Vagina (tissue), 2 donors: ENCODE results near the gene DNASE1L3. TPM values are rescaled to one million over a fixed set of nuclear protein-coding genes. Genes with fewer than 3 reads are reported as not detected.
A peak's percentile ranks its signal among the peaks of the same experiment; 100 is the strongest.

Experiments used
- DNase-seq, 2 donors: peaks; one replicate each; pipeline ENCODE4 v3.0.0-alpha.2; 2017; ENCODE audit errors: extremely low spot score in 2 of 2
- H3K27ac ChIP-seq: fragments of 200-600 bp; sonication (generic); one replicate; pipeline ENCODE4 v1.5.1; 2019
- H3K27me3 ChIP-seq: fragments of 200-600 bp; sonication (generic); one replicate; pipeline ENCODE4 v1.5.1; 2019
- H3K36me3 ChIP-seq, 2 donors: fragments of 200-600 bp; sonication (generic); one replicate each; pipeline ENCODE4 v1.5.1; 2017 to 2019
- H3K4me1 ChIP-seq: fragments of 200-600 bp; sonication (generic); one replicate; pipeline ENCODE4 v1.5.1; 2019
- H3K4me3 ChIP-seq, 2 donors: fragments of 200-600 bp; sonication (generic); 1 replicate in 1 of 2; 2 replicates in 1 of 2; pipeline ENCODE4 v1.5.1; 2016 to 2019
- H3K9me3 ChIP-seq: fragments of 200-600 bp; sonication (generic); one replicate; pipeline ENCODE4 v1.5.1; 2019
- POLR2A ChIP-seq, 2 donors: fragments of 450-650 bp; IDR thresholded peaks; one replicate each; pipeline ENCODE4 v1.6.1; 2017; ENCODE audit warnings: antibody characterized with exemption in 2 of 2, mild to moderate bottlenecking in 2 of 2, moderate library complexity in 2 of 2
- POLR2AphosphoS5 ChIP-seq, 2 donors: sonication (generic); formaldehyde crosslinking; IDR thresholded peaks; one replicate each; pipeline ENCODE4 v1.9.0; 2017; ENCODE audit warnings: antibody characterized with exemption in 2 of 2, mild to moderate bottlenecking in 2 of 2, low read depth in 1 of 2; ENCODE audit not compliant: insufficient read depth in 1 of 2
- intact Hi-C: fragments of 100-400 bp; cut with DNase I; formaldehyde crosslinking; loops from one replicate; pipeline ENCODE4 v1.15.1; 2023
- total RNA-seq: library from RNA; depleted of rRNA; stranded (reverse); fragments of >200 nt; gene quantifications from one replicate; pipeline ENCODE4 v1.2.3, GENCODE V29; 2016
- TF ChIP-seq, protein P1 (sequence below), 3 experiments: fragments of 450-650 bp in 2 of 3; fragments of 200-600 bp in 1 of 3; sonication (generic) in 1 of 3; IDR thresholded peaks; one replicate each; pipeline ENCODE4 v1.5.1; 2017 to 2019; ENCODE audit warnings: antibody characterized with exemption in 3 of 3, mild to moderate bottlenecking in 2 of 3, moderate library complexity in 2 of 3

The DNASE1L3 gene
- total RNA-seq, 1 donor from 2014 or later: 13.3 TPM

DNA sequence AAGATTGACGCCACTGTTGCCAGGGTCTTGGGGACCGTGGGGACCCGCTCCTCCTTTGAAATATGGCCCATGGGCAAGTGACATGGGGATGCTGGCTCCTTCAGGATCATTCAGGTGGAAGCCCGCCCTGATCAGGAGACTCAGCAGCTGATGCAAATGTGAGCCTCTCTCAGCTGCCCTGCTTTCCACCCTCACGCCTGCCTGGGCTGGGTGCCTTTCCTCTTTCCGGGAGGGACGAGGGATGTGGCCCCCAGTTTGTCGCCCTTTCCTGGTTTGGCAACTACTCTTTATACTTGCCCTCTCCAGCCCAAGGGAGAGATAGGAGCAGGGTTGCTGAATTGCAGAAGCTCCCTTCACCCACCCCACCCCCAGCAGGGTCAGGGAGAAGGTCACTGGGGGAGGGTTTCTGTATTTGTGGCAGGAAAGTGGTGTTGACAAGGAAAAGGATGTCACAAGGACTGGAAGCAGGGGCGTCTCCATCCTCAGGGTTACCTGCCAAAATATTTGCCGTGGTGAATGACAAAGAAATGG is 21.8 kb downstream of the DNASE1L3 start:
- Histone ChIP-seq H3K4me1 (peaks cover 8% of the 10 kb centered on the region), H3K36me3 (no peaks in the 10 kb centered on the region), H3K9me3 (no peaks in the 10 kb centered on the region), H3K27me3 (no peaks in the 10 kb centered on the region), H3K4me3 (no peak overlapping the region), H3K27ac (peak overlapping the region; percentile 28)
- intact Hi-C loops: loop anchor here (5.0 to 10.0 kb wide), 2 partner anchors 113 to 226 kb away; no protein-coding TSS in a partner anchor
- DNase-seq: no peak
- TF ChIP-seq POLR2A (IDR thresholded peaks at IDR 0.05): no peak
- TF ChIP-seq POLR2AphosphoS5 (IDR thresholded peaks at IDR 0.05; ENCODE audit: insufficient read depth in 1 of 2, low read depth in 1 of 2): peak in 1 of 2 donors; percentile 71
- TF ChIP-seq, protein P1, sequence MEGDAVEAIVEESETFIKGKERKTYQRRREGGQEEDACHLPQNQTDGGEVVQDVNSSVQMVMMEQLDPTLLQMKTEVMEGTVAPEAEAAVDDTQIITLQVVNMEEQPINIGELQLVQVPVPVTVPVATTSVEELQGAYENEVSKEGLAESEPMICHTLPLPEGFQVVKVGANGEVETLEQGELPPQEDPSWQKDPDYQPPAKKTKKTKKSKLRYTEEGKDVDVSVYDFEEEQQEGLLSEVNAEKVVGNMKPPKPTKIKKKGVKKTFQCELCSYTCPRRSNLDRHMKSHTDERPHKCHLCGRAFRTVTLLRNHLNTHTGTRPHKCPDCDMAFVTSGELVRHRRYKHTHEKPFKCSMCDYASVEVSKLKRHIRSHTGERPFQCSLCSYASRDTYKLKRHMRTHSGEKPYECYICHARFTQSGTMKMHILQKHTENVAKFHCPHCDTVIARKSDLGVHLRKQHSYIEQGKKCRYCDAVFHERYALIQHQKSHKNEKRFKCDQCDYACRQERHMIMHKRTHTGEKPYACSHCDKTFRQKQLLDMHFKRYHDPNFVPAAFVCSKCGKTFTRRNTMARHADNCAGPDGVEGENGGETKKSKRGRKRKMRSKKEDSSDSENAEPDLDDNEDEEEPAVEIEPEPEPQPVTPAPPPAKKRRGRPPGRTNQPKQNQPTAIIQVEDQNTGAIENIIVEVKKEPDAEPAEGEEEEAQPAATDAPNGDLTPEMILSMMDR (IDR thresholded peaks at IDR 0.05): no peak

DNA sequence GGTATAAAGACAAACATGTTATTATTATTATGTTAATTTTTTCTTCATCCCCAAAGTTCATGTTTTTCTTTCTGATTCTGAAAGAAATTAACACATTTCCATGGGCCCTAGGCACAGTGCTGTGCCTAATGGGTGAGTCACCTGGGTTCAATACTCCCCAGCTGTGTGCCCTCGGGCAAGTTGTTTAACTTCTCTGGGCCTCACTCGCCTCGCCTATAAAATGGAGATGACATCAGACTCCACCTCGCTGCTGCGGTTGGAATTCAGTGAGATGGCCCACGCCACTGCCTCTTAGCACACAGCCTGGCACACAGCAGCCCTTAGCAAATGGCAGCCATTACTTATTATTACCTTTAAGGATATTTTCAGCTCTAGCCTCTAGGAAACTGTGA is 22.6 kb downstream of the DNASE1L3 start:
- H3K4me3 ChIP-seq: no peak overlapping the region
- no peaks in the 10 kb centered on the region for H3K36me3 ChIP-seq
- intact Hi-C loops: loop anchor here (5.0 to 10.0 kb wide), 2 partner anchors 114 to 227 kb away; no protein-coding TSS in a partner anchor
- DNase-seq: no peak
- H3K27me3 ChIP-seq: no peaks in the 10 kb centered on the region
- H3K9me3 ChIP-seq: no peaks in the 10 kb centered on the region
- H3K27ac ChIP-seq: peak overlapping the region; percentile 55
- H3K4me1 ChIP-seq: peaks cover 8% of the 10 kb centered on the region
- TF ChIP-seq POLR2AphosphoS5 (IDR thresholded peaks at IDR 0.05; ENCODE audit: insufficient read depth in 1 of 2, low read depth in 1 of 2): no peak
- TF ChIP-seq, protein P1 (IDR thresholded peaks at IDR 0.05): no peak
- no peak for TF ChIP-seq POLR2A (IDR thresholded peaks at IDR 0.05)

DNA sequence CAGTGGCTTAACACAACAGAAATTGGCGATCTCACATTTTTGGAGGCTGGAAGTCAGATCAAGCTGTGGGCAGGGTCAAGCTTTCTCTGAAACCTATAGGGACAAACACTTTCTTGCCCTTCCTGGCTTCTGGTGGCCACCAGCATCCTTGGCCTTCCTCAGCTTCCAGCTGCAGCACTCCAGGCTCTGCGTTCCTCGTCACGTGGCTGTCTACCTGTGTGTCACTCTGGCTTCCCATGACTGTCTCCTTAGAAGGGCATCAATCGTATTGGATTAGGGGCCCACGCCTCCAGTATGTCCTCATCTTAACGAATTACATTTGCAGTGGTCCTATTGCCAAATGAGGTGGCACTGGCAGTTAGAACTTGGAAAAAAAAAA is 25.8 kb downstream of the DNASE1L3 start:
- H3K27me3 ChIP-seq: no peaks in the 10 kb centered on the region
- H3K4me1 ChIP-seq: peaks cover 8% of the 10 kb centered on the region
- TF ChIP-seq POLR2A (IDR thresholded peaks at IDR 0.05) (no peak), POLR2AphosphoS5 (IDR thresholded peaks at IDR 0.05; ENCODE audit: insufficient read depth in 1 of 2, low read depth in 1 of 2) (no peak)
- TF ChIP-seq, protein P1 (IDR thresholded peaks at IDR 0.05): no peak
- H3K4me3 ChIP-seq: no peak overlapping the region
- no peaks in the 10 kb centered on the region for H3K36me3 ChIP-seq
- no peak for DNase-seq
- intact Hi-C loops: loop anchor here (5.0 to 10.0 kb wide), 2 partner anchors 117 to 230 kb away; no protein-coding TSS in a partner anchor
- H3K27ac ChIP-seq: no peak overlapping the region
- no peaks in the 10 kb centered on the region for H3K9me3 ChIP-seq

DNA sequence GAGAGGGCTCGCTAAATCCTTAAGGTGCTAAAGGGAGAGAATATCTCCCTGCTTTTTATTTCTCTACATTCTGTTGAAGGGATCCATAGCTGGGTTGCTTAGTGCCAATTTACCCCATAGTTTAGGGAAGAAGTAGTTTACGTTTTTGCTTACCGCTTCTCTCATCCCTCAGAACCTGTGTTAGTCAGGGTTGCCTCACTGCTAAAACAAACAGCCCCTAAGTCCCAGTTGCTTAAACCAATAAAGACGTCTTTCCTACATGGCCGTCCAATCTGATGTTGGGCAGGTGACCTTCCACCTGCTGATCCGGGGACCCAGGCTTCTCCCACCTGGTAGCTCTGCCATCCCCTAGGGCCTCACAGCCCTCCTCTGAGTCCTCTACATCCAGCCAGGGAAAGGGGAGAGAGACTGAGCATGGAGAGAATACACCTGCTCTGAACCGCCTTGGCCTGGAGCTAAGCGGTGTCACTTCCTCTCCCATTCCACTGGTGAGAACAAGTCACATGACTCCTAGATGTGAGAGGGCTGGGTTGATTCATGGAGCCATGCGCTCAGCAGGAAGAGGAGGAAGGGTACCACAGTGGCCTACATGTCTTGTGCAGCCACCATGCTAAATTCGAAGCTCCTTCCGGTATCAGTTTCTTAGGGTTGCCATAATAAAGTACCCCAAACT is 26.3 kb downstream of the DNASE1L3 start:
- no peaks in the 10 kb centered on the region for H3K27me3 ChIP-seq
- H3K4me1 ChIP-seq: peaks cover 8% of the 10 kb centered on the region
- DNase-seq: no peak
- H3K4me3 ChIP-seq: no peak overlapping the region
- TF ChIP-seq, protein P1 (IDR thresholded peaks at IDR 0.05): no peak
- no peak for TF ChIP-seq POLR2A (IDR thresholded peaks at IDR 0.05)
- TF ChIP-seq POLR2AphosphoS5 (IDR thresholded peaks at IDR 0.05; ENCODE audit: insufficient read depth in 1 of 2, low read depth in 1 of 2): no peak
- H3K36me3 ChIP-seq: no peaks in the 10 kb centered on the region
- no peaks in the 10 kb centered on the region for H3K9me3 ChIP-seq
- no peak overlapping the region for H3K27ac ChIP-seq
- intact Hi-C loops: loop anchor here (10.0 kb wide), 1 partner anchor 230 kb away; no protein-coding TSS in a partner anchor

DNA sequence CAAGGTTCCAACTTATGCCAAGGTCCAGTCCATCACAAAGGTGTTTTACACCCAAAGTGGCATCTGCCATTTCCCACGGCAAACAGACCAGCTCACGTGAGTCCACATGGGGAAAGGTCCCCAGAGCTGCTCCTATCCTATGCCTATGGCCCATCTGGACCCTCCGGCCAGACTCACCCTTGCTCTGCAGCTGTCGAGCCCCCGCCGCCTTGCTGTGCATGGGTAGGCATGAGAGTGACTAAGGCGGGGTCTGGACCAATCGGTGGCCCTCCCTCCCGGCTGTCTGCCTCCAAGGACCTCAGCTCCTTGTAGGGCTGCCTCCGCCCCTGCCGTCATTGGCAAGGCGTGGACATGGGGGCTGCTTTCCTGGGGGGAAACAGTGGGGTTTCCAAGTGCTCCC is 26.9 kb downstream of the DNASE1L3 start:
- H3K27me3 ChIP-seq: no peaks in the 10 kb centered on the region

More for the DNA sequence above, 26.9 kb downstream of the DNASE1L3 start:
- TF ChIP-seq POLR2AphosphoS5 (IDR thresholded peaks at IDR 0.05; ENCODE audit: insufficient read depth in 1 of 2, low read depth in 1 of 2) (no peak), POLR2A (IDR thresholded peaks at IDR 0.05) (no peak)
- TF ChIP-seq, protein P1 (IDR thresholded peaks at IDR 0.05): no peak
- intact Hi-C loops: loop anchor here (10.0 kb wide), 1 partner anchor 231 kb away; no protein-coding TSS in a partner anchor
- Histone ChIP-seq H3K4me3 (no peak overlapping the region), H3K4me1 (peaks cover 6% of the 10 kb centered on the region), H3K9me3 (no peaks in the 10 kb centered on the region), H3K27ac (no peak overlapping the region), H3K36me3 (no peaks in the 10 kb centered on the region)
- DNase-seq: no peak
